SH-SY5Y (cell line): ENCODE measurements around the gene TCFL5.

Experiments
- GATA2 ChIP-seq: IDR thresholded peaks from 2 replicates; pipeline ENCODE4 v1.6.1; 2011; ENCODE audit warnings: mild to moderate bottlenecking, low read depth, low read length
- GATA3 ChIP-seq: IDR thresholded peaks from 2 replicates; pipeline ENCODE4 v1.6.1; 2011; ENCODE audit warnings: low read depth, mild to moderate bottlenecking, low read length, moderate library complexity

GRCh38 chr20:62841705-62842212 lies 19.9 kb downstream of the TCFL5 start:
- TF ChIP-seq GATA2 (no peak), GATA3 (no peak)
